KMS-11 (cell line): ENCODE data around the gene HCN2.

Source experiments
- H2AFZ ChIP-seq: fragments of 200-600 bp; sonication (generic); 2 replicates; pipeline ENCODE4 v1.6.1; 2016; ENCODE audit warnings: antibody characterized with exemption, mixed run types, low read depth
- H3K27ac ChIP-seq: fragments of 200-600 bp; sonication (generic); 2 replicates; pipeline ENCODE4 v1.6.1; 2016; ENCODE audit warnings: mild to moderate bottlenecking, mixed run types
- H3K27me3 ChIP-seq: fragments of 200-600 bp; sonication (generic); 2 replicates; pipeline ENCODE4 v1.6.1; 2017; ENCODE audit warnings: mild to moderate bottlenecking, low read depth, mixed run types, moderate library complexity; ENCODE audit not compliant: insufficient read depth
- H3K36me3 ChIP-seq: fragments of 200-600 bp; sonication (generic); 2 replicates; pipeline ENCODE4 v1.6.1; 2017; ENCODE audit warnings: mild to moderate bottlenecking, mixed run types; ENCODE audit not compliant: insufficient read depth
- H3K4me1 ChIP-seq: fragments of 200-600 bp; sonication (generic); 2 replicates; pipeline ENCODE4 v1.6.1; 2016; ENCODE audit warnings: mild to moderate bottlenecking, low read depth, mixed run types; ENCODE audit not compliant: poor library complexity, severe bottlenecking
- H3K4me2 ChIP-seq: fragments of 200-600 bp; sonication (generic); 2 replicates; pipeline ENCODE4 v1.7.0; 2016; ENCODE audit warnings: mild to moderate bottlenecking, mixed run types
- H3K4me3 ChIP-seq: fragments of 200-600 bp; sonication (generic); IDR thresholded peaks from 2 replicates; pipeline ENCODE4 v1.6.1; 2017; ENCODE audit warnings: low read depth, low read length, mixed read lengths; ENCODE audit not compliant: insufficient read depth
- H3K79me2 ChIP-seq: fragments of 200-600 bp; sonication (generic); 2 replicates; pipeline ENCODE4 v1.6.1; 2016; ENCODE audit warnings: low read depth, mixed run types; ENCODE audit not compliant: insufficient read depth
- H3K9ac ChIP-seq: fragments of 200-600 bp; sonication (generic); 2 replicates; pipeline ENCODE4 v1.6.1; 2016; ENCODE audit warnings: mild to moderate bottlenecking, mixed run types
- H4K20me1 ChIP-seq: fragments of 200-600 bp; sonication (generic); 2 replicates; pipeline ENCODE4 v1.6.1; 2016; ENCODE audit warnings: mild to moderate bottlenecking, mixed run types; ENCODE audit not compliant: insufficient read depth
- TF ChIP-seq, protein P1 (sequence below): fragments of 200-600 bp; sonication (generic); conservative IDR thresholded peaks from 2 replicates; pipeline ENCODE4 v1.6.1; 2017; ENCODE audit warnings: low read depth, mild to moderate bottlenecking, antibody characterized with exemption, low read length, moderate library complexity, mixed read lengths

The HCN2 gene

DNA sequence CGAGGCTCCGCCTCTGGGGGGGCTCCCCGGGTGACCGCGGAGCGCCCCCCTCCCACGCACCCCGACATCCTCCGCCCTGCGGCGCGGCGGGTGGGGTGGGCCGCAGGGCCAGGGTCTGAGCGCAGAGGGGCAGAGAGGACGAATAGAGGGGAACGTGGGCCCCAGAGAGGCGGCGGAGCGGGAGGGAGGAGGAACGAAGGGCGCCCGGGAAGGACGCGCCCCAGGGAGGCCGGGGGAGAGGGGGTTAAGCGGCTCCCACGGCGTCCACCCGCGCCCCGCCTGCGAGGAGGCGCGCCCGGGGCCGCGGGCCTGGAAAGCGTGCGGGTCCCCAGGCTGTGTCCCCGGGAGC lies 1.0 kb downstream of the HCN2 start:
- Histone ChIP-seq H4K20me1 (no peaks in the 10 kb centered on the region), H3K36me3 (no peaks in the 10 kb centered on the region), H3K27me3 (peaks cover 65% of the 10 kb centered on the region), H3K27ac (no peak overlapping the region), H3K9ac (no peak overlapping the region), H3K4me1 (peaks cover 10% of the 10 kb centered on the region), H2AFZ (no peak overlapping the region), H3K4me2 (no peak overlapping the region), H3K4me3 (no peak overlapping the region), H3K79me2 (no peaks in the 10 kb centered on the region)
- TF ChIP-seq, protein P1, sequence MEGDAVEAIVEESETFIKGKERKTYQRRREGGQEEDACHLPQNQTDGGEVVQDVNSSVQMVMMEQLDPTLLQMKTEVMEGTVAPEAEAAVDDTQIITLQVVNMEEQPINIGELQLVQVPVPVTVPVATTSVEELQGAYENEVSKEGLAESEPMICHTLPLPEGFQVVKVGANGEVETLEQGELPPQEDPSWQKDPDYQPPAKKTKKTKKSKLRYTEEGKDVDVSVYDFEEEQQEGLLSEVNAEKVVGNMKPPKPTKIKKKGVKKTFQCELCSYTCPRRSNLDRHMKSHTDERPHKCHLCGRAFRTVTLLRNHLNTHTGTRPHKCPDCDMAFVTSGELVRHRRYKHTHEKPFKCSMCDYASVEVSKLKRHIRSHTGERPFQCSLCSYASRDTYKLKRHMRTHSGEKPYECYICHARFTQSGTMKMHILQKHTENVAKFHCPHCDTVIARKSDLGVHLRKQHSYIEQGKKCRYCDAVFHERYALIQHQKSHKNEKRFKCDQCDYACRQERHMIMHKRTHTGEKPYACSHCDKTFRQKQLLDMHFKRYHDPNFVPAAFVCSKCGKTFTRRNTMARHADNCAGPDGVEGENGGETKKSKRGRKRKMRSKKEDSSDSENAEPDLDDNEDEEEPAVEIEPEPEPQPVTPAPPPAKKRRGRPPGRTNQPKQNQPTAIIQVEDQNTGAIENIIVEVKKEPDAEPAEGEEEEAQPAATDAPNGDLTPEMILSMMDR = no peak

DNA sequence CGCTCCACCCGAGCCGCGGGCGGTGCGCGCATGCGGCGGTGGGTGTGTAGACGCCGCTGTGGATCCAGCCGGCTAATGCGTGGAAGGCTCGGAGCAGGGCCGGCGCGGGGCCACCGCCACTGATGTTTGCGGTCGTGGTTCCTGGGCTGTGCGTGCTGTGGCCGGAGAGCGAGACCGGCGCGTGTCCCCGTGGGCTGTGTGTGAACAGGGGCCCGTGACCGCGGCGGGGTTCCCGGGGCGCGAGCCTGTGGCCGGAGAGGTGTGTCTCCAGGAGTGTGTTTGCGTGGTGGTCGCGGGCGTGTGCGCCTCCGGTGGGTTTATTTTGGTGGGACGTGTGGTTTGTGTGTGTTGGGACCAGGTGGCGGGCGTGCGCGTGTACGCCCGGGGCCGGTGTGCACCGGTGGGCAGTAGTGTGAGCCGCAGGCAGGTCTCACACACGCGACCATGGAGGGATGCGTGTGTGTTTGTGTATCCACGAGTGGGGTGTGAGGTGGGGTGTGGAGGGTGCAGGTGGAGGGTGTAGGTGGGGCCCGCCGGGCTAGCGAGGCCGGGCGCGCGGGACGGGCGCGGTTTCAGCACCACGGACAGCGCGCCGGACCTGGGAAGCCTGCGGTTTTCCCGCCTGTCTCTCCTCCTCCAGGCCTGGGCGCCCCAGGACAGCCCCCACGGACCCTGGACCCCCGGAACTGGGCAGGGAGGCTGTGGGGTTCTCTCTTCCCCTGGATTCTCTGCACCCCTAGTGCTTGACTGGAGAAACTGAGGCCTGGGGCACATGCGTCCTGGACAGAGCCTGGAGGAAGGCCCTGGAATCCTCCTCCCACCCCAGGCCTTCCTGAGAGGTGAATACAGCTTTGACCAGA lies 1.6 kb downstream of the HCN2 start:
- Histone ChIP-seq H3K4me1 (peaks cover 10% of the 10 kb centered on the region), H2AFZ (no peak overlapping the region), H4K20me1 (no peaks in the 10 kb centered on the region), H3K4me3 (no peak overlapping the region), H3K36me3 (no peaks in the 10 kb centered on the region), H3K4me2 (no peak overlapping the region), H3K27me3 (peaks cover 71% of the 10 kb centered on the region), H3K9ac (no peak overlapping the region), H3K79me2 (no peaks in the 10 kb centered on the region), H3K27ac (no peak overlapping the region)
- TF ChIP-seq, protein P1 = no peak

DNA sequence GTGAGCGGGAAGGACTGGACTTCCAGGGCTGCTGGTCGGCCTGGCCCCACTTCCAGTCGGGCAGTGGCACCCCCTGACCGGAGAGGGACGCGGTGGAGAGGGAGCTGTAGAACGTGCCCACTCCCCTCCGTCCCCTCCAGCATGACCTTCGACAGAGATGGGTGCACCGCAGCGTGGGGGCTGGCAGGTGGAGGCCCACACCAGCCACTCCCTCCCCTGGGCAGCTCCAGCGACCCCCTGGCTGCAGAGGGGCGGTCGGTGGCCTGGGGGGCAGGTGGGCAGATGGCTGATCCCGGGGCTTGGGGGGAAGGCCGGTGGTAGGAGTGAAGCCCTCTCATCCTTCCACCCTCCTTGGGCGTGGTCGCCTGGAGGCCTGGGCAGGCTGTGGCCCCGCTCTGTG lies 2.4 kb downstream of the HCN2 start:
- no peak overlapping the region for H3K4me3 ChIP-seq
- H3K9ac ChIP-seq = no peak overlapping the region
- no peaks in the 10 kb centered on the region for H3K36me3 ChIP-seq
- H3K4me2 ChIP-seq = no peak overlapping the region
- no peak overlapping the region for H3K27ac ChIP-seq
- H3K4me1 ChIP-seq = peaks cover 12% of the 10 kb centered on the region
- H2AFZ ChIP-seq = no peak overlapping the region
- TF ChIP-seq, protein P1 = no peak
- no peaks in the 10 kb centered on the region for H4K20me1 ChIP-seq
- H3K27me3 ChIP-seq = peaks cover 71% of the 10 kb centered on the region
- H3K79me2 ChIP-seq = no peaks in the 10 kb centered on the region

DNA sequence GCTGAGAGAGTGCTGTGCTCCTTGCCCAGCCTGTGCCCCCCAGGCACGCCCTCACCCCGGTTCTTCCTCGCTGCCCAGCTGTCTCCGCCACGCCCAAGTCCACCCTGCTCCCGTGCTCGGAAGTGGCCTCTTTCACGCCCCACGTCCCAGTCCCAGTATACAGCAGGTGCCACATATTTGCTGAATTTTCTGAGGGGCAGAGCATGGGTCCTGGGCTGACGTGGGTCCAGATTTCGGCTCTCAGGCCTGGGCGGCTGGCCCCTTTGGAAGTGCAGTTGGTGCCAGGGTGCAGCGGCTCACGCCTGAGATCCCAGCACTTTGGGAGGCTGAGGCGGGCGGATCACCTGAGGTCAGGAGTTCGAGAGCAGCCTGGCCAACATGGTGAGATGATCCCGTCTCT lies 3.4 kb downstream of the HCN2 start:
- no peak overlapping the region for H3K4me3 ChIP-seq
- H3K27ac ChIP-seq = no peak overlapping the region
- H3K27me3 ChIP-seq = peaks cover 67% of the 10 kb centered on the region
- peaks cover 12% of the 10 kb centered on the region for H3K4me1 ChIP-seq
- no peak overlapping the region for H2AFZ ChIP-seq
- TF ChIP-seq, protein P1 = no peak
- no peak overlapping the region for H3K9ac ChIP-seq
- H4K20me1 ChIP-seq = no peaks in the 10 kb centered on the region
- H3K4me2 ChIP-seq = no peak overlapping the region
- H3K36me3 ChIP-seq = no peaks in the 10 kb centered on the region
- no peaks in the 10 kb centered on the region for H3K79me2 ChIP-seq
